ENCODE measurements around the gene GFRA4.

Gene GFRA4

DNA sequence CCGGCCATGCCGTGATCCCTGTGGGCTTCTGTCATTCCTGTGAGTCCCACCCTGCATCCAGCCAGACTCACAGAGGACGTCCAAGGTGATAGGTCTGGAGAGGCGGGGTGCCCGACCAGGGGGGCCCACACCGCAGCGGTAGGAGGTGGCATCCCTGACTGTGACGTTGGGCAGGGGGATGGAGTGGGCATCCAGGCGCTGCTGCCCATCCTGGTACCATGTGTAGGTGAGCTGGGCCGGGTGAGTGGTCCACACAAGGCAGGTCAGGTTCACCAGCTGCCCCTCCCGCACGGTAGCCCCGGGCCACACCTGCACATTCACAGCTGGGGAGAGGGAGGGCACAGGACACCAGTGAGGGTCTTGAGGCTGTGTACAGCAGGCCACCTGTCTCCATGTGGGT, 30.2 kb upstream of the GFRA4 start:
- no peaks in the 10 kb centered on the region; the same call in none of the 2 replicates for H4K20me1 ChIP-seq (ENCODE audit: insufficient read depth, low read length)
- H3K4me3 ChIP-seq (ENCODE audit: low read depth in 1 of 2, low read length in 2 of 2): no peak overlapping the region
- H2AFZ ChIP-seq (ENCODE audit: low read depth, low read length): no peak overlapping the region
- no peaks in the 10 kb centered on the region for H3K36me3 ChIP-seq (ENCODE audit: insufficient read depth, low read length)
- H3K79me2 ChIP-seq (ENCODE audit: insufficient read depth, low read length): no peaks in the 10 kb centered on the region
- no peak overlapping the region for H3K4me2 ChIP-seq (ENCODE audit: insufficient read depth, low read length)
- ATAC-seq (ENCODE audit: insufficient read depth, low read depth): no peak
- DNase-seq: no peak
- no peaks in the 10 kb centered on the region for H3K9me3 ChIP-seq (ENCODE audit: insufficient read depth, low read length, severe bottlenecking)
- H3K9ac ChIP-seq (ENCODE audit: low read depth, low read length): no peak overlapping the region
- H3K4me1 ChIP-seq (ENCODE audit: insufficient read depth, low read length): no peaks in the 10 kb centered on the region
- no peak overlapping the region for H3K27ac ChIP-seq (ENCODE audit: low read length)
- no peaks in the 10 kb centered on the region for H3K27me3 ChIP-seq (ENCODE audit: insufficient read depth, low read length, poor library complexity)
- TF ChIP-seq, protein P1, sequence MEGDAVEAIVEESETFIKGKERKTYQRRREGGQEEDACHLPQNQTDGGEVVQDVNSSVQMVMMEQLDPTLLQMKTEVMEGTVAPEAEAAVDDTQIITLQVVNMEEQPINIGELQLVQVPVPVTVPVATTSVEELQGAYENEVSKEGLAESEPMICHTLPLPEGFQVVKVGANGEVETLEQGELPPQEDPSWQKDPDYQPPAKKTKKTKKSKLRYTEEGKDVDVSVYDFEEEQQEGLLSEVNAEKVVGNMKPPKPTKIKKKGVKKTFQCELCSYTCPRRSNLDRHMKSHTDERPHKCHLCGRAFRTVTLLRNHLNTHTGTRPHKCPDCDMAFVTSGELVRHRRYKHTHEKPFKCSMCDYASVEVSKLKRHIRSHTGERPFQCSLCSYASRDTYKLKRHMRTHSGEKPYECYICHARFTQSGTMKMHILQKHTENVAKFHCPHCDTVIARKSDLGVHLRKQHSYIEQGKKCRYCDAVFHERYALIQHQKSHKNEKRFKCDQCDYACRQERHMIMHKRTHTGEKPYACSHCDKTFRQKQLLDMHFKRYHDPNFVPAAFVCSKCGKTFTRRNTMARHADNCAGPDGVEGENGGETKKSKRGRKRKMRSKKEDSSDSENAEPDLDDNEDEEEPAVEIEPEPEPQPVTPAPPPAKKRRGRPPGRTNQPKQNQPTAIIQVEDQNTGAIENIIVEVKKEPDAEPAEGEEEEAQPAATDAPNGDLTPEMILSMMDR (IDR thresholded peaks at IDR 0.05; ENCODE audit: borderline replicate concordance, extremely low read depth, low read length, poor library complexity, severe bottlenecking): no peak
- no peak for TF ChIP-seq EZH2 (IDR thresholded peaks at IDR 0.05; ENCODE audit: borderline replicate concordance, low read depth, low read length, severe bottlenecking)

DNA sequence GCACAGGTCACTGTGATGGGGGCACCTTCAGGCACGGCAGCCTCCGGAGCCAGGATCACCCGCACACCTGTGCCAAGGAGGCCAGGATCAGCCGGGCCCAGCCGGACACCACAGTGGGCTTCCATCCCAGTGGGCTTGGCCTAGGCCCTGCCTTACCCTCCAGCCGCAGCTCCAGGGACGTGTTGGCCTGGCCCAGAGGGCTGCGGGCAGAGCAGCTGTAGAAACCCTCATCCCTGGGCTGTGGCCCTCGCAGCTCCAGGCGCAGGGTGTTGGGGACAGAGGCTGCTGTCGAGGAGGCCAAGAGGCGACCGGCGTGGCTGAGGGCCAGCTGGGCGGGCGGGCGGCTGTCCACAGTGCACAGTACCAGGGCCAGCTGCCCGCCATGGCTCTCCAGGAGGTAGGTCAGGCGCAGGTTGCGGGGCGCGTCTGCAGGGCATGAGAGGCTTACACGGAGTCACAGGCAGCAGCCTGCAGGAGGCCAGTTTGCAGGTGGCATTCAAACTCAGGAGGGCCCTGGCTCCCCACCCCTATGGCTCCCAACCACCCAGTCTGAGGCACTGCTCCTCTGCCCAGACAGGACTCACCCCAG, 29.6 kb upstream of the GFRA4 start:
- TF ChIP-seq, protein P1 (IDR thresholded peaks at IDR 0.05; ENCODE audit: borderline replicate concordance, extremely low read depth, low read length, poor library complexity, severe bottlenecking): no peak
- no peak for TF ChIP-seq EZH2 (IDR thresholded peaks at IDR 0.05; ENCODE audit: borderline replicate concordance, low read depth, low read length, severe bottlenecking)
- Histone ChIP-seq H3K4me3 (ENCODE audit: low read depth in 1 of 2, low read length in 2 of 2) (no peak overlapping the region), H3K9me3 (ENCODE audit: insufficient read depth, low read length, severe bottlenecking) (no peaks in the 10 kb centered on the region), H3K27ac (ENCODE audit: low read length) (no peak overlapping the region), H3K27me3 (ENCODE audit: insufficient read depth, low read length, poor library complexity) (no peaks in the 10 kb centered on the region), H4K20me1 (ENCODE audit: insufficient read depth, low read length) (no peaks in the 10 kb centered on the region; the same call in none of the 2 replicates), H2AFZ (ENCODE audit: low read depth, low read length) (no peak overlapping the region), H3K79me2 (ENCODE audit: insufficient read depth, low read length) (no peaks in the 10 kb centered on the region), H3K9ac (ENCODE audit: low read depth, low read length) (no peak overlapping the region), H3K36me3 (ENCODE audit: insufficient read depth, low read length) (no peaks in the 10 kb centered on the region), H3K4me2 (ENCODE audit: insufficient read depth, low read length) (no peak overlapping the region), H3K4me1 (ENCODE audit: insufficient read depth, low read length) (no peaks in the 10 kb centered on the region)
- DNase-seq (no peak), ATAC-seq (ENCODE audit: insufficient read depth, low read depth) (no peak)

DNA sequence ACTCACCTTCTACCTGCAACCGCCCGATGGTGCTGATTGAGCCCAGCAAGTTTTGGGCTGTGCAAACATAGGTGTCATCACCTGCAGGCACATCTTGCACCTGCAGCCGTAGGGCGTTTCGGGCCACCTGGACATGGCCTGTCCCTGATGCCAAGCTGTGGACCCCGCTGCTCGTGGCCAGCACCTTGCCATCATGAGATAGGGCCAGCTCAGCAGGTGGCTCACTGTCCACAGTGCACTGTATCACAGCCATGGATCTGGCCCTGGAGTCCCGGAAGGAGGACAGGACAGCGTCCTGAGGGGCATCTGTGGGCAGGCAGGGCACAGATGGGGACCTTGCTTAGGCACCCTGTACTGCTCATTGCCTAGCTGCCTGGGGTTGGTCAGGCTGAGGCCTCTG, 28.7 kb upstream of the GFRA4 start:
- Histone ChIP-seq H3K27ac (ENCODE audit: low read length) (no peak overlapping the region), H3K9me3 (ENCODE audit: insufficient read depth, low read length, severe bottlenecking) (no peaks in the 10 kb centered on the region), H3K4me1 (ENCODE audit: insufficient read depth, low read length) (no peaks in the 10 kb centered on the region), H3K36me3 (ENCODE audit: insufficient read depth, low read length) (no peaks in the 10 kb centered on the region), H4K20me1 (ENCODE audit: insufficient read depth, low read length) (no peaks in the 10 kb centered on the region; the same call in none of the 2 replicates), H3K27me3 (ENCODE audit: insufficient read depth, low read length, poor library complexity) (no peaks in the 10 kb centered on the region), H3K4me3 (ENCODE audit: low read depth in 1 of 2, low read length in 2 of 2) (no peak overlapping the region), H3K4me2 (ENCODE audit: insufficient read depth, low read length) (no peak overlapping the region), H2AFZ (ENCODE audit: low read depth, low read length) (no peak overlapping the region), H3K9ac (ENCODE audit: low read depth, low read length) (no peak overlapping the region), H3K79me2 (ENCODE audit: insufficient read depth, low read length) (no peaks in the 10 kb centered on the region)
- ATAC-seq (ENCODE audit: insufficient read depth, low read depth) (no peak), DNase-seq (no peak)
- TF ChIP-seq, protein P1 (IDR thresholded peaks at IDR 0.05; ENCODE audit: borderline replicate concordance, extremely low read depth, low read length, poor library complexity, severe bottlenecking): no peak
- no peak for TF ChIP-seq EZH2 (IDR thresholded peaks at IDR 0.05; ENCODE audit: borderline replicate concordance, low read depth, low read length, severe bottlenecking)

Measured in DND-41 (cell line).